HCT116 (cell line): ENCODE results near the gene TRIL.

Source experiments
- CEBPB ChIP-seq: IDR thresholded peaks from 2 replicates; pipeline ENCODE4 v1.6.1; 2012; ENCODE audit warnings: low read depth
- EZH2 ChIP-seq: fragments of 200-600 bp; sonication (generic); IDR thresholded peaks from 2 replicates; pipeline ENCODE4 v1.6.1; 2017; ENCODE audit warnings: antibody characterized with exemption, mixed run types
- EZH2phosphoT487 ChIP-seq: fragments of 200-600 bp; IDR thresholded peaks from 2 replicates; pipeline ENCODE4 v1.6.1; 2018; ENCODE audit warnings: antibody characterized with exemption, borderline replicate concordance
- POLR2A ChIP-seq: IDR thresholded peaks from 2 replicates; pipeline ENCODE4 v1.7.0; 2011; ENCODE audit warnings: borderline replicate concordance; ENCODE audit not compliant: insufficient read depth, insufficient read length; ENCODE audit errors: extremely low read depth
- POLR2AphosphoS5 ChIP-seq: IDR thresholded peaks from 2 replicates; pipeline ENCODE4 v1.6.1; 2011; ENCODE audit warnings: mild to moderate bottlenecking, low read depth, low read length, moderate library complexity
- RAD21 ChIP-seq: IDR thresholded peaks from 2 replicates; pipeline ENCODE4 v1.6.1; 2012; ENCODE audit warnings: low read depth, mild to moderate bottlenecking
- SIN3A ChIP-seq: IDR thresholded peaks from 2 replicates; pipeline ENCODE4 v1.6.1; 2012; ENCODE audit warnings: low read depth
- SP1 ChIP-seq: IDR thresholded peaks from 2 replicates; pipeline ENCODE4 v1.6.1; 2012; ENCODE audit warnings: low read depth
- YY1 ChIP-seq: IDR thresholded peaks from 2 replicates; pipeline ENCODE4 v1.6.1; 2011; ENCODE audit warnings: low read length, low read depth, moderate library complexity, mild to moderate bottlenecking; ENCODE audit not compliant: insufficient replicate concordance; ENCODE audit errors: extremely low read depth
- ZFX ChIP-seq: fragments of 450-650 bp; IDR thresholded peaks from 2 replicates; pipeline ENCODE4 v1.6.1; 2017
- TF ChIP-seq, protein P1 (sequence below), 3 experiments: fragments of 200-600 bp in 1 of 3; sonication (generic) in 1 of 3; IDR thresholded peaks in 2 of 3; conservative IDR thresholded peaks in 1 of 3; 2 replicates each; pipeline ENCODE4 v1.5.1; 2012 to 2017; ENCODE audit warnings: low read depth in 2 of 3, low read length in 2 of 3, antibody characterized with exemption in 1 of 3, borderline replicate concordance in 1 of 3, control low read depth in 1 of 3, mild to moderate bottlenecking in 1 of 3, mixed read lengths in 1 of 3, mixed run types in 1 of 3, moderate library complexity in 1 of 3; ENCODE audit not compliant: insufficient read depth in 1 of 3
- TF ChIP-seq, protein P2 (sequence below): IDR thresholded peaks from 2 replicates; pipeline ENCODE4 v1.6.1; 2012
- TF ChIP-seq, protein P3 (sequence below): IDR thresholded peaks from 2 replicates; pipeline ENCODE4 v1.6.1; 2012

DNA sequence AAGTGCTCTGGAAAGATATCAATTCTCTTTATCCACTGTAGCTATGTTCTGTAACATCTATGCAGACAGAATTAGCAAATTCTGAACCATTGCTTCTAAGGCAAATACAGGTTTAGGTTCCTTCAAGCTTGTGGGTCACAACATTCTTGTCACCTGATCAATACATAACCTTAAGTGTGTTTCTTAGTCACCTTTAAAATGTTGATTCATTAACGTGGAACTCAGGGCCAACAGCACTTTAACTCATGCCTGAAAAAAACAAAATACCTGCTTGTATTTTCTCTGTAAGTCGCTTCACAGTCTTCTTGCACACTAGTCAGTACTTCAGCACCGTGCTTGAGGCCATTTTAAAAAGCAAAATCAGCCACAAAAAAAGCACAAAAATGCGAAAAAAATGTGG is 35.2 kb upstream of the TRIL start:
- TF ChIP-seq POLR2A = no peak
- TF ChIP-seq, protein P1, sequence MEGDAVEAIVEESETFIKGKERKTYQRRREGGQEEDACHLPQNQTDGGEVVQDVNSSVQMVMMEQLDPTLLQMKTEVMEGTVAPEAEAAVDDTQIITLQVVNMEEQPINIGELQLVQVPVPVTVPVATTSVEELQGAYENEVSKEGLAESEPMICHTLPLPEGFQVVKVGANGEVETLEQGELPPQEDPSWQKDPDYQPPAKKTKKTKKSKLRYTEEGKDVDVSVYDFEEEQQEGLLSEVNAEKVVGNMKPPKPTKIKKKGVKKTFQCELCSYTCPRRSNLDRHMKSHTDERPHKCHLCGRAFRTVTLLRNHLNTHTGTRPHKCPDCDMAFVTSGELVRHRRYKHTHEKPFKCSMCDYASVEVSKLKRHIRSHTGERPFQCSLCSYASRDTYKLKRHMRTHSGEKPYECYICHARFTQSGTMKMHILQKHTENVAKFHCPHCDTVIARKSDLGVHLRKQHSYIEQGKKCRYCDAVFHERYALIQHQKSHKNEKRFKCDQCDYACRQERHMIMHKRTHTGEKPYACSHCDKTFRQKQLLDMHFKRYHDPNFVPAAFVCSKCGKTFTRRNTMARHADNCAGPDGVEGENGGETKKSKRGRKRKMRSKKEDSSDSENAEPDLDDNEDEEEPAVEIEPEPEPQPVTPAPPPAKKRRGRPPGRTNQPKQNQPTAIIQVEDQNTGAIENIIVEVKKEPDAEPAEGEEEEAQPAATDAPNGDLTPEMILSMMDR (IDR thresholded peaks at IDR 0.05 in 2 of 3, conservative IDR thresholded peaks at IDR 0.05 in 1 of 3; ENCODE audit: borderline replicate concordance in 1 of 3, insufficient read depth in 1 of 3, low read depth in 2 of 3, low read length in 2 of 3) = no peak
- no peak for TF ChIP-seq POLR2AphosphoS5
- TF ChIP-seq ZFX = no peak
- no peak for TF ChIP-seq CEBPB
- no peak for TF ChIP-seq YY1
- TF ChIP-seq EZH2phosphoT487 = no peak
- no peak for TF ChIP-seq SIN3A
- no peak for TF ChIP-seq RAD21
- no peak for TF ChIP-seq SP1
- TF ChIP-seq, protein P2, sequence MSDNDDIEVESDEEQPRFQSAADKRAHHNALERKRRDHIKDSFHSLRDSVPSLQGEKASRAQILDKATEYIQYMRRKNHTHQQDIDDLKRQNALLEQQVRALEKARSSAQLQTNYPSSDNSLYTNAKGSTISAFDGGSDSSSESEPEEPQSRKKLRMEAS = no peak
- TF ChIP-seq EZH2 = no peak
- TF ChIP-seq, protein P3, sequence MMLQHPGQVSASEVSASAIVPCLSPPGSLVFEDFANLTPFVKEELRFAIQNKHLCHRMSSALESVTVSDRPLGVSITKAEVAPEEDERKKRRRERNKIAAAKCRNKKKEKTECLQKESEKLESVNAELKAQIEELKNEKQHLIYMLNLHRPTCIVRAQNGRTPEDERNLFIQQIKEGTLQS = no peak
